HG03045 (cell line): ENCODE results near the gene NOD2.

Experiments
- ATAC-seq: cut with Tn5 transposase; IDR thresholded peaks from one replicate; pipeline ENCODE4 v1.9.1; 2021; ENCODE audit warnings: mild to moderate bottlenecking, moderate library complexity; ENCODE audit not compliant: unreplicated experiment

The NOD2 gene

DNA sequence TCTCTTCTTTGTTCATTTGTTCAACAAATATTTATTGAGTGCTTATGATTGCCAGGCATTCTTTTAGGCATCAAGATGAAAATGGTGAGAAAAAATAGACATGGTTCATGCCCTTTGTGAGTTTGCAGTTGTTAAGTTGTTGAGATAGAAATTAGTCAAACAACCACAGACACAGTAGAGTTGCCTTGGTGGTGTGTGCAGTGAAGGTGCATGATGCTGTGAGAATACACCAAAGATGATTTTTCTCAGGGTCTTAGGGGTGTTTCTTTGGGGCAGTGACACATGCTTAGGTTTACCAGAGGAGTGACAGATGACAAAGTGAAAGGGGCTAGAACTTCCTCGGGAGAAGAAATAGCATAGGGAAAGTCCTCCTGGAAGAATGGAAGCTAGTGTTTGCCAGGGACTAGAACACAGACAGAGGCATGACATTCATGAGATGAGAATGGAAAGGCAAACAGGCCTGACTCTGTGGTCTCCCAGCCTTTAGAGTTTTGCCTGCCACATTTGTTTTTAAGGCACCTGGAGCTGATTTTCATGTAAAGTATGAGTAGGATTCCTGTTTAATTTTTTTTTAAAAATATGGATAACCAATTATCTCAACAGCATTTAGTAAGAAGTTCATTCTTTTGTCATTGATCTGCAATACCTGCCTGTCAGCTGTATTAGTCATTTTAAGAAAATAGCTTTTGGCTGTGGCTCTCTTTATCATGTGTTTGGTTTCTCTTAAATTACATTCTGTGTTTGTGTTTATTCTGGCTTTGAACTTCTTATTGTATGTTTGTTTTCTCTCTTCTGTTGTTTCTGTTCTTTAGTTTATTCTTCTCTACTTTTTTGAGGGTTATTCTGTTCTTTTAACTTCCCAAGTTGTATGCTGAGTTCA lies 85.1 kb downstream of the NOD2 start:
- no peak for ATAC-seq

DNA sequence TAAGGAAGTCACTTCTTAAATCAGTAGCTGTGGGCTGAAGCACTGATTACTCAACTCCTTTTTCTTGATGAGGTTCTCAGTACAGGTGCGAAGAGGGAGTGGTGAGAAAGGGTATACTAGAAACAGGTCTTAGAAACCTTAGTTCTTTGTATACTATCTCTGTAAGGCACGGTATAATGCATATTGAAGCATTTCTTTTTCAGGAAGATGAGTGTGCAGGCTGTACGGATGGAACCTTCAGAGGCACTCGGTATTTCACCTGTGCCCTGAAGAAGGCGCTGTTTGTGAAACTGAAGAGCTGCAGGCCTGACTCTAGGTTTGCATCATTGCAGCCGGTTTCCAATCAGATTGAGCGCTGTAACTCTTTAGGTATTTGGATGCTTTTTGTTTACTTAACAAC lies 87.6 kb downstream of the NOD2 start:
- no peak for ATAC-seq

DNA sequence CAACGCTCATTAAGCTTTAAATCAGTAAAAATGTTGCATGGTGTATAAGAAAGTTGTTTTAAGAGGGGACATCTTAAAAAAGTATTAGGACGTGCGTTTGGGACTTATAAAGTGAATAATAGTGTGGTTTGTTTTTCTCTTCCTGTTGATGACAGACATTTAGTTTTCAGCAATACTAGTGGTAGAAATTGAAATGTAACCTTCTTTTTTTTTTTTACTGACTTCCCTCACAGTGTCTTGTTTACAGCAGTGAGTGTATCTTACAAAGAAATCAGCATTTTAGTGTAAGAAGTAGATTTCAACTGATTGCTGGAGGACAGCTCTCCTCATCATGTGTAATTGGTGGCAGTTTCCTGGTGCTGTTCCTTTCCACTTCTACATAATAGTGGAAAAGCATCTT lies 88.1 kb downstream of the NOD2 start:
- no peak for ATAC-seq
